Panc1 (cell line): ENCODE results near the gene HSPBAP1.

Source experiments
- CTCF ChIP-seq: fragments of 450-650 bp; IDR thresholded peaks from 2 replicates; pipeline ENCODE4 v1.5.1; 2017; ENCODE audit warnings: mild to moderate bottlenecking
- REST ChIP-seq, 2 experiments: IDR thresholded peaks; 2 replicates each; pipeline ENCODE4 v1.6.1; 2011 to 2012; ENCODE audit warnings: low read depth in 2 of 2, control low read depth in 1 of 2, low read length in 1 of 2, mild to moderate bottlenecking in 1 of 2, moderate library complexity in 1 of 2; ENCODE audit not compliant: insufficient read depth in 1 of 2

GRCh38 chr3:122727294-122727693 lies 66.3 kb downstream of the HSPBAP1 start:
- TF ChIP-seq CTCF: no peak
- no peak for TF ChIP-seq REST (IDR thresholded peaks at IDR 0.05; ENCODE audit: insufficient read depth in 1 of 2, low read depth in 2 of 2, low read length in 1 of 2)
